Mammary epithelial cell (primary cell): ENCODE results near the gene C11orf68.

Experiments
- EZH2 ChIP-seq: IDR thresholded peaks from 2 replicates; pipeline ENCODE4 v1.6.1; 2012; ENCODE audit warnings: low read length, inconsistent platforms, borderline replicate concordance
- TF ChIP-seq, protein P1 (sequence below), 2 donors: IDR thresholded peaks in 1 of 2; conservative IDR thresholded peaks in 1 of 2; 2 replicates each; pipeline ENCODE4 v1.5.1; 2011 to 2012; ENCODE audit warnings: inconsistent platforms in 2 of 2, low read length in 2 of 2, mild to moderate bottlenecking in 2 of 2, control low read depth in 1 of 2, low read depth in 1 of 2; ENCODE audit not compliant: insufficient read depth in 1 of 2; ENCODE audit errors: extremely low read depth in 1 of 2

DNA sequence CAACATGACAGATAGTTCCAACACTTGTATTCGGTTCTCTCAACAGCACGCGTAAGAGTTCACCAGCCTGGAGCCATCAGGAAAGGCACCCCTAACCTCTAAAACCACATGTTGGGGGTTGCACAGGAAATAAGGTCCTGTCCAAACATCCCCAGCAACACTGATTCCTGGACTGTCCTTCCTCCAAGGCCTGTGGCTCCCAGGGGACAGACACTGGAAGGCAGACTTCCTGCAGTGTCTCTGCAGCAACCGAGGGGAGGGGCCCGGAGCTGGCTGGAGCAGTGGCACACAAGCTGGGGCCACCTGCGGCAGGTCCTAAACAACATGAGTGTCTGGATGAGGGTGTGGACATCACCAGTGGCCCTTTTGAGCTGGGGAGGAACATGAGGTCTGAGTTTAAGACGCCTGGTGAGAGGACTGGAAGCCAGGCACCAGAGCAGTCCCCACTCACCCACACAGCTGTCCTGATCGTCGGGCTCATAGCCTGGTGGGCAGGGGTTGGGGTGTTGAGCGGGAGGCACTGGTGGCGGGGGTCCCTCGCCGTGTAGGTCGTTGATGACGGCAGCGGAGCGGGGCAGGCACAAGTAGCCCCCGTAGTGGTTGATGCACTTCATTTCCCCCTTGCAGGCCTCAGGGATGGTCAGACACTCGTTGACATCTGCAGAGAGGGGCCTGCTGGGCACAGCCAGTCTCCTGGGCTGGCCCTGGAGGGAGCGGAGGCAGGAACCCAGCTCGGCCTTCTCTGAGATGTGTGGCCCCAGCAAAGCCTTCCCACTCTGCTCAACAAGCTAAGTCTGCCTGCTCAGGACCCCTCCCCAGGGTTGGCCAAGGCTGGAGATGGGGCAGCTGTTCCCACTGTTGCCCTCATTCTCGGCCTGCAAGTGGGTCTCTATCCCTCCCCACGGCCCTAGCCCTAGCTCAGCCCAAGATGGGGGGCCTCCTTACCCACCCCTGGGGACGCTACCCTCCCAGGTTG is 47.9 kb downstream of the C11orf68 start:
- TF ChIP-seq, protein P1, sequence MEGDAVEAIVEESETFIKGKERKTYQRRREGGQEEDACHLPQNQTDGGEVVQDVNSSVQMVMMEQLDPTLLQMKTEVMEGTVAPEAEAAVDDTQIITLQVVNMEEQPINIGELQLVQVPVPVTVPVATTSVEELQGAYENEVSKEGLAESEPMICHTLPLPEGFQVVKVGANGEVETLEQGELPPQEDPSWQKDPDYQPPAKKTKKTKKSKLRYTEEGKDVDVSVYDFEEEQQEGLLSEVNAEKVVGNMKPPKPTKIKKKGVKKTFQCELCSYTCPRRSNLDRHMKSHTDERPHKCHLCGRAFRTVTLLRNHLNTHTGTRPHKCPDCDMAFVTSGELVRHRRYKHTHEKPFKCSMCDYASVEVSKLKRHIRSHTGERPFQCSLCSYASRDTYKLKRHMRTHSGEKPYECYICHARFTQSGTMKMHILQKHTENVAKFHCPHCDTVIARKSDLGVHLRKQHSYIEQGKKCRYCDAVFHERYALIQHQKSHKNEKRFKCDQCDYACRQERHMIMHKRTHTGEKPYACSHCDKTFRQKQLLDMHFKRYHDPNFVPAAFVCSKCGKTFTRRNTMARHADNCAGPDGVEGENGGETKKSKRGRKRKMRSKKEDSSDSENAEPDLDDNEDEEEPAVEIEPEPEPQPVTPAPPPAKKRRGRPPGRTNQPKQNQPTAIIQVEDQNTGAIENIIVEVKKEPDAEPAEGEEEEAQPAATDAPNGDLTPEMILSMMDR (conservative IDR thresholded peaks at IDR 0.05 in 1 of 2, IDR thresholded peaks at IDR 0.05 in 1 of 2; ENCODE audit: extremely low read depth in 1 of 2, insufficient read depth in 1 of 2, low read depth in 1 of 2, low read length in 2 of 2) = no peak
- TF ChIP-seq EZH2 = no peak
